GF-D8 (cell line): ENCODE results near the gene ARFGAP1.

Source experiments
- DNase-seq: peaks from one replicate; lab custom pipeline; 2025; lab: John Stamatoyannopoulos, UW

ARFGAP1 gene

GRCh38 chr20:63272105-63273058 lies at the start of gene ARFGAP1:
TSS of gene ARFGAP1 (plus strand) at chr20:63272813. CDS start at chr20:63275581, 2,768 bp downstream.
- peak; percentile 51 for DNase-seq

GRCh38 chr20:63223121-63223825 lies 49.3 kb upstream of the ARFGAP1 start:
- DNase-seq: no peak

- no peak for DNase-seq
These were observed 48.8 kb upstream of the ARFGAP1 start for GRCh38 chr20:63223826-63224207.

- DNase-seq: no peak
These were observed 48.1 kb upstream of the ARFGAP1 start for GRCh38 chr20:63224412-63225081.

- DNase-seq: no peak
These were observed 47.5 kb upstream of the ARFGAP1 start for GRCh38 chr20:63225082-63225454.

GRCh38 chr20:63226042-63226943 lies 46.3 kb upstream of the ARFGAP1 start:
- DNase-seq: no peak

GRCh38 chr20:63227260-63227659 lies 45.4 kb upstream of the ARFGAP1 start:
- DNase-seq: no peak

GRCh38 chr20:63228806-63229205 lies 43.8 kb upstream of the ARFGAP1 start:
- no peak for DNase-seq

- no peak for DNase-seq
These were observed 41.8 kb upstream of the ARFGAP1 start for GRCh38 chr20:63230800-63231268.

- no peak for DNase-seq
These were observed 40.2 kb upstream of the ARFGAP1 start for GRCh38 chr20:63232235-63233060.

GRCh38 chr20:63233061-63233344 lies 39.6 kb upstream of the ARFGAP1 start:
- DNase-seq: no peak

- DNase-seq: no peak
These were observed 38.7 kb upstream of the ARFGAP1 start for GRCh38 chr20:63233924-63234323.

- no peak for DNase-seq
These were observed 37.8 kb upstream of the ARFGAP1 start for GRCh38 chr20:63234693-63235398.

GRCh38 chr20:63235399-63235983 lies 37.1 kb upstream of the ARFGAP1 start, which contains the start of gene BIRC7:
TSS of gene BIRC7 (plus strand) at chr20:63235905. CDS start at chr20:63236097, 192 bp downstream.
- no peak for DNase-seq

- no peak for DNase-seq
These were observed 36.3 kb upstream of the ARFGAP1 start for GRCh38 chr20:63236116-63236837.

- DNase-seq: no peak
These were observed 34.6 kb upstream of the ARFGAP1 start for GRCh38 chr20:63238031-63238430.

GRCh38 chr20:63238514-63239125 lies 34.0 kb upstream of the ARFGAP1 start:
- no peak for DNase-seq

- DNase-seq: no peak
These were observed 33.2 kb upstream of the ARFGAP1 start for GRCh38 chr20:63239431-63239830.
